Pons (tissue), 1 donor: ENCODE measurements around the gene RIN3.

Experiments
- DNase-seq: peaks from one replicate; pipeline ENCODE4 v3.0.0-alpha.2; 2016; ENCODE audit warnings: low spot score

Gene RIN3

GRCh38 chr14:92714739-92715307 lies 201.2 kb downstream of the RIN3 start:
- peak; percentile 44 for DNase-seq

- no peak for DNase-seq
These were observed 202.6 kb downstream of the RIN3 start for GRCh38 chr14:92716131-92716530.

GRCh38 chr14:92717571-92718042 lies 204.0 kb downstream of the RIN3 start:
- no peak for DNase-seq

- DNase-seq: no peak
These were observed 205.1 kb downstream of the RIN3 start for GRCh38 chr14:92718664-92719063.

- no peak for DNase-seq
These were observed 205.8 kb downstream of the RIN3 start for GRCh38 chr14:92719421-92719820.

- no peak for DNase-seq
These were observed 206.3 kb downstream of the RIN3 start for GRCh38 chr14:92719890-92720323.

- DNase-seq: peak; percentile 14
These were observed 211.1 kb downstream of the RIN3 start for GRCh38 chr14:92724516-92725340.

- DNase-seq: no peak
These were observed 212.8 kb downstream of the RIN3 start for GRCh38 chr14:92726135-92726932.

GRCh38 chr14:92726933-92727262 lies 213.3 kb downstream of the RIN3 start:
- no peak for DNase-seq

- DNase-seq: no peak
These were observed 215.3 kb downstream of the RIN3 start for GRCh38 chr14:92728759-92729364.

GRCh38 chr14:92729634-92730358 lies 216.2 kb downstream of the RIN3 start:
- no peak for DNase-seq

GRCh38 chr14:92731622-92732115 lies 218.1 kb downstream of the RIN3 start:
- DNase-seq: no peak

GRCh38 chr14:92733007-92733406 lies 219.4 kb downstream of the RIN3 start:
- no peak for DNase-seq

GRCh38 chr14:92734618-92735017 lies 221.0 kb downstream of the RIN3 start:
- no peak for DNase-seq

- no peak for DNase-seq
These were observed 221.8 kb downstream of the RIN3 start for GRCh38 chr14:92735344-92735743.

GRCh38 chr14:92737206-92737605 lies 223.6 kb downstream of the RIN3 start:
- DNase-seq: no peak

- no peak for DNase-seq
These were observed 224.1 kb downstream of the RIN3 start for GRCh38 chr14:92737619-92738188.
